Measurements from ENCODE around the gene SLC40A1. TPM values are rescaled to one million over a fixed set of nuclear protein-coding genes. Genes with fewer than 3 reads are reported as not detected.
A peak's percentile ranks its signal among the peaks of the same experiment; 100 is the strongest.

Gene SLC40A1
- total and polyA plus RNA-seq, 10 of the 15 experiments (the other 5 are each of a cell fraction or from before 2014, with no cell fraction given) = 0.01 to 0.38 (median 0.08) TPM; not detected in 7

- Histone ChIP-seq H3K9ac (ENCODE audit: control insufficient read depth, insufficient read depth, low read length) (no peak overlapping the region), H3K4me1 (ENCODE audit: control insufficient read depth, insufficient read depth, low read length) (no peaks in the 10 kb centered on the region), H3K27me3 (replicated peaks in 1 of 2; ENCODE audit: control insufficient read depth in 2 of 2, insufficient read depth in 2 of 2, low read length in 1 of 2) (no peaks in the 10 kb centered on the region), H3K36me3 (ENCODE audit: control insufficient read depth in 2 of 2, insufficient read depth in 2 of 2, low read length in 1 of 2) (no peaks in the 10 kb centered on the region), H4K20me1 (ENCODE audit: control insufficient read depth, insufficient read depth) (no peaks in the 10 kb centered on the region), H3K27ac (ENCODE audit: control insufficient read depth, insufficient read depth) (no peak overlapping the region), H3K9me3 (replicated peaks; ENCODE audit: control insufficient read depth, insufficient read depth, low read length) (no peaks in the 10 kb centered on the region), H3K79me2 (ENCODE audit: control insufficient read depth, insufficient read depth, low read length) (no peaks in the 10 kb centered on the region), H3K4me3 (no peak overlapping the region), H2AFZ (ENCODE audit: control insufficient read depth, low read depth, low read length) (no peak overlapping the region), H3K4me2 (ENCODE audit: control insufficient read depth, insufficient read depth) (no peak overlapping the region)
- DNase-seq (ENCODE audit: low read depth, low spot score) (no peak), ATAC-seq (peak; percentile 64), FAIRE-seq (no peak)
- ChIA-PET SMC1A (ENCODE audit: uncharacterized antibody, unreplicated experiment) (interaction anchor here (0.8 to 1.5 kb wide), 4 partner anchors 10 to 138 kb away, joined by 3 to 4 read pairs (median 3); no protein-coding TSS in a partner anchor), CTCF (interaction anchor here (1.2 kb wide), 1 partner anchor 33 kb away, joined by 3 read pairs; no protein-coding TSS in a partner anchor), POLR2A (no interaction called here), RAD21 (ENCODE audit: unreplicated experiment) (interaction anchor here (1.0 kb wide), 1 partner anchor 38 kb away, joined by 3 read pairs; no protein-coding TSS in a partner anchor)
- 52% methylated on average over 1 of the region's 1 CpG for WGBS (ENCODE audit: insufficient coverage, insufficient replicate concordance, low lambda C conversion rate, missing lambda C conversion rate)
- BruUV-seq (replicated peaks) = no TSS peak
- intact Hi-C loops (cut with micrococcal nuclease; ENCODE audit: unreplicated experiment) (no loop called here), in situ Hi-C loops (cut with MboI) (no loop called here)
- TF ChIP-seq BCL3 (IDR thresholded peaks at IDR 0.05; ENCODE audit: borderline replicate concordance, insufficient read depth, low read depth, low read length, poor library complexity, severe bottlenecking) = no peak
- no peak for TF ChIP-seq SPI1 (IDR thresholded peaks at IDR 0.05; ENCODE audit: borderline replicate concordance, insufficient read depth, low read depth, low read length)
- TF ChIP-seq PRDM15 (CRISPR knock-in tag; IDR thresholded peaks at IDR 0.05) = no peak
- no peak for TF ChIP-seq ZBTB40 (IDR thresholded peaks at IDR 0.05; ENCODE audit: borderline replicate concordance)
- TF ChIP-seq KDM1A (IDR thresholded peaks at IDR 0.05; ENCODE audit: borderline replicate concordance) = no peak
- TF ChIP-seq PKNOX1 (IDR thresholded peaks at IDR 0.05) = no peak
- no peak for TF ChIP-seq BCLAF1 (IDR thresholded peaks at IDR 0.05)
- TF ChIP-seq CHD2 (IDR thresholded peaks at IDR 0.05; ENCODE audit: borderline replicate concordance, low read depth, low read length) = no peak
- no peak for TF ChIP-seq ZNF24 (IDR thresholded peaks at IDR 0.05)
Measured at GRCh38 chr2:189623049-189623448, 42.5 kb upstream of the SLC40A1 start.

Measured in GM12878 (cell line).